Bronchial epithelial cell (primary cell): ENCODE data around the gene CCDC15. TPM values are rescaled to one million over a fixed set of nuclear protein-coding genes. Genes with fewer than 3 reads are reported as not detected.

Source experiments
- DNase-seq: peaks from one replicate; pipeline ENCODE4 v3.0.0-alpha.2; 2010; ENCODE audit warnings: low read depth
- FAIRE-seq: peaks from 2 replicates; lab custom pipeline; 2011; peaks lifted over from hg19 to GRCh38; lab: Jason Lieb, UNC
- H3K27me3 ChIP-seq: 2 replicates; pipeline ENCODE4 v1.5.1; 2011; ENCODE audit warnings: low read length; ENCODE audit not compliant: control insufficient read depth, insufficient read depth
- H3K36me3 ChIP-seq: 2 replicates; pipeline ENCODE4 v1.5.1; 2011; ENCODE audit warnings: low read length; ENCODE audit not compliant: control insufficient read depth, insufficient read depth
- H3K4me3 ChIP-seq: 2 replicates; pipeline ENCODE4 v1.5.1; 2011; ENCODE audit warnings: mild to moderate bottlenecking, low read depth, low read length, control low read depth
- CTCF ChIP-seq: IDR thresholded peaks from 2 replicates; pipeline ENCODE4 v1.5.1; 2011; ENCODE audit warnings: mild to moderate bottlenecking, moderate library complexity, low read length, control low read depth, inconsistent platforms; ENCODE audit not compliant: insufficient read depth, severe bottlenecking
- total RNA-seq: library from RNA; depleted of rRNA; stranded (reverse); fragments of >200 nt; gene quantifications from 2 replicates; pipeline ENCODE4 v1.2.1, GENCODE V29; 2014

Gene CCDC15
- total RNA-seq, 1 donor from 2014 or later = 1.1 TPM

GRCh38 chr11:125073616-125074483 is 119.8 kb downstream of the CCDC15 start:
- no peak for FAIRE-seq
- no peak for TF ChIP-seq CTCF
- H3K36me3 ChIP-seq = no peaks in the 10 kb centered on the region
- no peak for DNase-seq
- H3K27me3 ChIP-seq = no peaks in the 10 kb centered on the region
- no peak overlapping the region for H3K4me3 ChIP-seq

GRCh38 chr11:125074511-125075241 is 120.7 kb downstream of the CCDC15 start:
- FAIRE-seq = no peak
- DNase-seq = no peak
- Histone ChIP-seq H3K36me3 (no peaks in the 10 kb centered on the region), H3K4me3 (no peak overlapping the region), H3K27me3 (no peaks in the 10 kb centered on the region)
- no peak for TF ChIP-seq CTCF

GRCh38 chr11:125075242-125075625 is 121.2 kb downstream of the CCDC15 start:
- FAIRE-seq (no peak), DNase-seq (no peak)
- H3K27me3 ChIP-seq = no peaks in the 10 kb centered on the region
- TF ChIP-seq CTCF = no peak
- H3K4me3 ChIP-seq = no peak overlapping the region
- H3K36me3 ChIP-seq = no peaks in the 10 kb centered on the region

GRCh38 chr11:125075900-125076317 is 121.9 kb downstream of the CCDC15 start:
- peak; percentile 44 for TF ChIP-seq CTCF
- Histone ChIP-seq H3K27me3 (no peaks in the 10 kb centered on the region), H3K36me3 (no peaks in the 10 kb centered on the region), H3K4me3 (no peak overlapping the region)
- FAIRE-seq (no peak), DNase-seq (peak; percentile 59)

- Histone ChIP-seq H3K4me3 (no peak overlapping the region), H3K27me3 (no peaks in the 10 kb centered on the region), H3K36me3 (no peaks in the 10 kb centered on the region)
- no peak for DNase-seq
- no peak for TF ChIP-seq CTCF
- FAIRE-seq = no peak
Observed at GRCh38 chr11:125076378-125076945, 122.5 kb downstream of the CCDC15 start.
